Measurements from ENCODE around the gene ATP1A4. TPM values are rescaled to one million over a fixed set of nuclear protein-coding genes. Genes with fewer than 3 reads are reported as not detected.

ATP1A4 gene
- polyA plus RNA-seq, 1 donor, result 4.0 TPM

DNA sequence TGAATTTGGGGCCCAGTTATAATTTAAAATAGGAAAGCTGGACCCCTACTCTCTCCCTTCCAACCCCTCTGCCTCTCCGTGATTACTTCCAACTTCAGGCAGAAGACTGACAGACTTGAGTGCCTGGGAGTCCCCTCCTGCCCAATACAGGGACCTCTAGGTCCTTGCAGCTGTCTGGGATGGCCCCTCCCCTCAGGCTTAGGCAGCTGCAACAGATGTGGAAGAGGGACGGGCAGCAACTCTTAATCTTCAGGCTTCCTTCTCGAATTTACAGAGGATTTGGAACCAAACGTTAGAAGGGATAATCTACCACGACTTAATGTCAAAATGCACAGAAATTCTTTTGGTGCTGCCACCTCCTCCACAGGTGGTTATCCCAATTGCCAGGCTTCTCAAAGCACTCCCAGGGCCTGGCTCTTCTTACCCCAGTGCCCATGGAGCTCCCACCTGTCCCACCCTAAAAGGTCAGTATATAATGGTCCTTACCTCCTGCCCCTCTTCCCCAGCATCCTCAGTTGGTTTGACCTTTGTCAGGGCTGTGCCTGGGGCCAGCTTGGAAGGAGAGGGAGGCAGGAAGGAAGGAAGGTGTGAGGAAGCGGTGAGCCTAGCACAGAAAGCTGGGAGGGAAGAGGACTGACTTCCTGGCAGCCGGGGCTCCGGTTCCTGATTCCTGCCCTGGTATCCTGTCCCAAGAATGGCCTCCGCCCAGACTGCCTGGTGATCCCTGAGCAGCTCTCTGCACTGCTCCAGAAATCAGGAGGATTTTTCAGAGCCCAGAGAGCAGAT lies 56.6 kb downstream of the ATP1A4 start:
- no peak for DNase-seq

DNA sequence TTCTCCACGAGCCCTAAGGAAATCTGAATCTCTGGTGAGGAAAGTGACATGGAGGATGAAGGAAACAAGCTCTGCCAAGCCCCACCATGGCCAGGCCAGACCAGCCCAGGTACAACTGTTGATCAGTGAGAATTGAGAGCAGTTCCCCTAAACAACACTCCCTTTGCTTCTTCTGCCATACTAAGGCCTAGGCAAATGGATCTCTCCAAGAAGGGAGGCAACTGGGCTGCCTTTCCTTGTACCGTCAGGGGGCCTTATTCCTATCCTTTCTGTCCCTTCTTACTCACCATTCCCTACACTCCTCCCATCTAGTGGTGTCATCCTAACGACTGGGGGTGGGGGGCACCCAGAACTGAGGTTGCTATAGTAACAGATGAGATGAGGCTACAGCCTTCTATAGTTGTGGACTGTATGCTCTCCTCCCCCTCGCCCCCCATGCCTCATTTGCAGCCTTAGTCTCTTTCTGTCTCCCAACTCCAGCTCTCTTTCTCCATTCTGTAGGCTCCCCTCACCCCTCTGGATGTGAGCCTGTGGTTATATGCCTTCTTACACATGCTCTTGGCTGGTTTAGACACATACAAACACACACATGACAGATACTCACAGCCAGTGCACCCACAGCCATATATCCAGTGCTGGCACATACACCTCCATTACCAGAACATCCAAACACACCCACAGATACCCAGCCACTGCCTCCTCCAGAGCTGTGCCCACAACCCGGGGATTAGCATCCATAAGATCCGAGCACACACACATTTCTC lies 57.3 kb downstream of the ATP1A4 start:
- no peak for DNase-seq

- DNase-seq, result no peak
Measured at GRCh38 chr1:160209321-160210046, 58.1 kb downstream of the ATP1A4 start.

- no peak for DNase-seq
Measured at GRCh38 chr1:160210561-160210960, 59.2 kb downstream of the ATP1A4 start.

- DNase-seq, result no peak
Measured at GRCh38 chr1:160211046-160211790, 59.8 kb downstream of the ATP1A4 start.

- DNase-seq, result no peak
Measured at GRCh38 chr1:160214481-160215140, 63.2 kb downstream of the ATP1A4 start.

- no peak for DNase-seq
Measured at GRCh38 chr1:160216301-160216700, 64.9 kb downstream of the ATP1A4 start.

GRCh38 chr1:160217481-160218051 lies 66.2 kb downstream of the ATP1A4 start:
- DNase-seq, result peak; percentile 54

GRCh38 chr1:160219062-160219929 lies 67.9 kb downstream of the ATP1A4 start:
- peak; percentile 47 for DNase-seq

GRCh38 chr1:160220301-160220700 lies 68.9 kb downstream of the ATP1A4 start:
- DNase-seq, result no peak

GRCh38 chr1:160221089-160221488 lies 69.7 kb downstream of the ATP1A4 start:
- no peak for DNase-seq

GRCh38 chr1:160222546-160222945 lies 71.1 kb downstream of the ATP1A4 start:
- no peak for DNase-seq

- DNase-seq, result no peak
Measured at GRCh38 chr1:160224606-160225005, 73.2 kb downstream of the ATP1A4 start.

DNA sequence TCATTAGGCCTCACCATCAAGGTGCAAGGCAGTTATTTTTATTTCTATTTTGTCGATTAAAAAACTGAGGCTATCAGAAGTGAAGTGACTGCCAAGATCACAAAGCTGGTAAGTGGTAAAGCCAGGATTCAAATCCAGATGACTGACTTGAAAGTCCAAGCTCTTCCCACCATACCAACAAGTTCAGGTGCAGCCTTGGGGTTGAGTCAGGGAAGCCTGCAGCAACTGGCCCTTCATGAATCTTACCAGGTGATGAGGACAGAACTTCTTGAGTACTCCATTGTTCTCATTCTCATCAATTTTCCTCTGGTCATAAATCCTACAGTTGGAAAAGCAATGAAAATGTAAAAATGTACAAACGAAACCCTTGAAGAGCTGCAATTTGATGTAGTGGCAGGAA lies 73.9 kb downstream of the ATP1A4 start:
- no peak for DNase-seq

- no peak for DNase-seq
Measured at GRCh38 chr1:160226623-160227022, 75.2 kb downstream of the ATP1A4 start.

DNA sequence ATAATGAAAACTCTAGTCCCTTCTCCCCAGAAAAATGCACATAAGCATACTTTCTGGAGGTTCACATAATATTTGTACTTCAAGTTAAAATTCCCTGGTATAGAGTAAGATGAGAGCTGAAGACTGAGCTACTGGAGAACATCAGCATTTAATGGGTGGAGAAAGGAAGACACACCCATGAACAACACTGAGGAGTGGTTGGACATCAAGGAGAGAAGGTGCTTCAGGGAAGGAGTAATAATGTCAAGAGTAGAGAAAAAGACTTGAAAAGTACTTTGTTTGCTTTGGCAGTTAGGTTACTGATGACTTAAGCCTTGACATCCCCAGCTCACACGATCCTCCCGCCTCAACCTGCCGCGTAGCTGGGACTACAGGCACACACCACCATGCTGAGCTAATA lies 75.6 kb downstream of the ATP1A4 start:
- no peak for DNase-seq

DNA sequence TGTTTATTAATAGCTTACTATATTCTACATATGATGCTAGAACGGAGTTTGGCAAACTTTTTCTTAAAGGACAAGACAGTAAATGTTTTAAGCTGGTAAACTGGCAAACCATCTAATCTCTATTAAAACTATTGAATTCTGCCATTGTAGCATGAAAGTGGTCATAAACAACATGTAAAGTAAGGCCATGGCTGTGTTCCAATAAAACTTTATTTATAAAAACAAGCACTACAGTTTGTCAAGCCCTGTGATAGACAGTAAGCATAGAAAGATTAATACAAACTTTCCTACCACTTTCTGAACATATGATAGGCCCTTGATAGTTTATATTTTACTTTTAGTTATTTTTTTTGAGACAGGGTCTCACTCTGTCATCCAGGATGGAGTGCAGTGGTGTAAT lies 76.2 kb downstream of the ATP1A4 start:
- DNase-seq, result no peak

DNA sequence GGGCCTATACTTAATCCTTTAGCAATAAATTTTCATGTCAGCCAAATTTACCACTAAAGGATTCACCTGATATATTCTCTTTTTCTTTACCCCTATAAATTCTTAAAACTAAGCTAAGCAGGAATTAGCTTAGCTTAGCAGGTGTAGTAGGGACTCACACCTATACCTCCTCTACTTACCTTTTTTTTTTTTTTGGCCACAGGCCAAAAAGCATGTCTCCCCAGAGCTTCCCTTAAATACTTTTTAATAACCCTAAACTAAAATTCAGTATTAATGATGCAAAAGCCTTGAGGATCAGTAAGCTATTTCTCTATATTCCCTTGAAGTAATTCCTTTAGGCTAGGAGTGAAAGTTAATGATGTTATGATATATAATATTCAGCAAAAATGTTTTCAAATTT lies 77.0 kb downstream of the ATP1A4 start:
- no peak for DNase-seq

GRCh38 chr1:160232911-160233310 lies 81.5 kb downstream of the ATP1A4 start:
- DNase-seq, result no peak

Measured in hindlimb muscle (tissue), 1 donor.